BJ (cell line): ENCODE data around the gene EPHA6. TPM values are rescaled to one million over a fixed set of nuclear protein-coding genes. Genes with fewer than 3 reads are reported as not detected.
"Not testable (repeated sequence)": the region's sequence is repeated elsewhere in the genome, so short reads cannot be mapped to it uniquely, and the experiment has no call there.

Experiments
- CTCF ChIA-PET: fragments of 350-600 bp; formaldehyde crosslinking; extraction: SDS; loops from one replicate; lab custom pipeline; 2021; ENCODE audit warnings: antibody characterized with exemption, inconsistent platforms; lab: Yijun Ruan, JAX
- POLR2A ChIA-PET: fragments of 300-600 bp; sonication (Branson Sonifier 250); formaldehyde crosslinking; extraction: SDS; loops from one replicate; lab custom pipeline; 2021; ENCODE audit warnings: antibody characterized with exemption; lab: Charles Lee
- DNase-seq: peaks from one replicate; pipeline ENCODE4 v3.0.0-alpha.2; 2011; ENCODE audit warnings: low read depth
- H3K27me3 ChIP-seq: 2 replicates; pipeline ENCODE4 v1.6.0; 2011; ENCODE audit warnings: low read length; ENCODE audit not compliant: control insufficient read depth, insufficient read depth
- H3K36me3 ChIP-seq: 2 replicates; pipeline ENCODE4 v1.5.1; 2011; ENCODE audit warnings: low read length; ENCODE audit not compliant: control insufficient read depth, insufficient read depth
- H3K4me3 ChIP-seq: 2 replicates; pipeline ENCODE4 v1.5.1; 2011; ENCODE audit warnings: low read depth, mild to moderate bottlenecking, control low read depth, low read length
- CTCF ChIP-seq: IDR thresholded peaks from 2 replicates; pipeline ENCODE4 v1.5.1; 2011; ENCODE audit warnings: low read depth, mild to moderate bottlenecking, control low read depth, inconsistent platforms, low read length, moderate library complexity; ENCODE audit not compliant: insufficient read depth
- polyA plus RNA-seq: library from polyadenylated mRNA; depleted of rRNA; stranded (reverse); fragments of >200 nt; gene quantifications from 2 replicates; pipeline ENCODE4 v1.2.3, GENCODE V29; 2011

The EPHA6 gene
- polyA plus RNA-seq, 1 experiment, result not detected

GRCh38 chr3:97530691-97531090 is 716.3 kb downstream of the EPHA6 start:
- ChIA-PET CTCF (no interaction called here), POLR2A (no interaction called here)
- Histone ChIP-seq H3K36me3 (no peaks in the 10 kb centered on the region), H3K4me3 (no peak overlapping the region), H3K27me3 (no peaks in the 10 kb centered on the region)
- no peak for DNase-seq
- TF ChIP-seq CTCF, result no peak

GRCh38 chr3:97547573-97547972 is 733.2 kb downstream of the EPHA6 start:
- H3K36me3 ChIP-seq, DNase-seq, POLR2A ChIA-PET, H3K27me3 ChIP-seq, CTCF ChIA-PET, H3K4me3 ChIP-seq: not testable (repeated sequence)

GRCh38 chr3:97550408-97550807 is 736.0 kb downstream of the EPHA6 start:
- no peak overlapping the region for H3K4me3 ChIP-seq
- no peak for TF ChIP-seq CTCF
- H3K27me3 ChIP-seq, result no peaks in the 10 kb centered on the region
- H3K36me3 ChIP-seq, result no peaks in the 10 kb centered on the region
- POLR2A ChIA-PET, result no interaction called here
- no peak for DNase-seq
- CTCF ChIA-PET, result no interaction called here

GRCh38 chr3:97552186-97552585 is 737.8 kb downstream of the EPHA6 start:
- H3K4me3 ChIP-seq, result no peak overlapping the region
- H3K27me3 ChIP-seq, result no peaks in the 10 kb centered on the region
- no peak for TF ChIP-seq CTCF
- POLR2A ChIA-PET, result no interaction called here
- H3K36me3 ChIP-seq, result no peaks in the 10 kb centered on the region
- CTCF ChIA-PET, result no interaction called here
- no peak for DNase-seq

- H3K36me3 ChIP-seq, result no peaks in the 10 kb centered on the region
- CTCF ChIA-PET, result no interaction called here
- TF ChIP-seq CTCF, result no peak
- DNase-seq, result no peak
- POLR2A ChIA-PET, result no interaction called here
- H3K4me3 ChIP-seq, result no peak overlapping the region
- H3K27me3 ChIP-seq, result no peaks in the 10 kb centered on the region
These were observed 761.3 kb downstream of the EPHA6 start for GRCh38 chr3:97575742-97576141.

- CTCF ChIA-PET, result no interaction called here
- TF ChIP-seq CTCF, result no peak
- POLR2A ChIA-PET, result no interaction called here
- Histone ChIP-seq H3K27me3 (no peaks in the 10 kb centered on the region), H3K4me3 (no peak overlapping the region), H3K36me3 (no peaks in the 10 kb centered on the region)
- DNase-seq, result no peak
These were observed 761.8 kb downstream of the EPHA6 start for GRCh38 chr3:97576221-97576620.
